OCI-M1 (cell line): ENCODE measurements around the gene IL15RA.
"Not testable (repeated sequence)": the region's sequence is repeated elsewhere in the genome, so short reads cannot be mapped to it uniquely, and the experiment has no call there.

Experiments
- DNase-seq: peaks from one replicate; lab custom pipeline; 2025; lab: John Stamatoyannopoulos, UW

IL15RA gene

GRCh38 chr10:5951167-5951711, 26.1 kb downstream of the IL15RA start:
- peak; percentile 70 for DNase-seq

DNA sequence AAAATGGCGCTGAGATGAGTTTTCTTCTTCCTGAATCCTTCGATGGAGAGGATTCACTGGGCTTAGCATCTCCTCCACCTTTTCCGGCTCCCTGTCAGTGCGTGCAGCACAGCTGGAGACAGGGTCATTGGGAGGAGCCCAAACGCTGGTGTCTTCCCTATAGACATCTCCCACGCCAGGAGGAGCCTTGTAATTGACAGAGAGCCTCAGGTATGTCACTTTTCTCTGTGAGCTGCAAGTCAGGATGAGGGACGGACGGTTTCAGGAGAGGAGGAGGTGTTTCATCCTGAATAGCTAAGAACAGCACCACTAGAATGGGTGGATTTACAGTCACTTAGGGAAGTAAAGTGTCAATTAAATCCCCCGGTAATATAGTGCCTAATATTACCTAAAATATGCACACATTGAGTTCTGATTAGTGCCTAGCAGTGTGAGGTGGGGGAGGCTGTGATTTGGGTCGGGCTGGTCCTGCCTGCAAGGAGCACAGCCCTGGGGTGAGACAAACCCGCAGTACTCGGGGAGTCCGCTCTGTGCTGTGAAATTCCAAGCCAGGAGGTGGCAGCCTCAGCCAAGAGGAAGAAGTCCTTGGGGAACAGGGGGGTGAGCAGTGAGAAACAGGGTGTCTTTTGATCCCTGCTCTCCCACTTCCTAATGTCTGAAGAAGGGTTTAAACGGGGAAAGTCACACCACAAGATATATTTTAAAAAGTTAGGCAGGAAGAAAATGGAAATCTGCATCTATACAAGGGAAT, 28.2 kb downstream of the IL15RA start:
- DNase-seq = peak; percentile 61

GRCh38 chr10:5948208-5948585, 29.1 kb downstream of the IL15RA start:
- no peak for DNase-seq

GRCh38 chr10:5947471-5948207, 29.7 kb downstream of the IL15RA start:
- peak; percentile 45 for DNase-seq

DNA sequence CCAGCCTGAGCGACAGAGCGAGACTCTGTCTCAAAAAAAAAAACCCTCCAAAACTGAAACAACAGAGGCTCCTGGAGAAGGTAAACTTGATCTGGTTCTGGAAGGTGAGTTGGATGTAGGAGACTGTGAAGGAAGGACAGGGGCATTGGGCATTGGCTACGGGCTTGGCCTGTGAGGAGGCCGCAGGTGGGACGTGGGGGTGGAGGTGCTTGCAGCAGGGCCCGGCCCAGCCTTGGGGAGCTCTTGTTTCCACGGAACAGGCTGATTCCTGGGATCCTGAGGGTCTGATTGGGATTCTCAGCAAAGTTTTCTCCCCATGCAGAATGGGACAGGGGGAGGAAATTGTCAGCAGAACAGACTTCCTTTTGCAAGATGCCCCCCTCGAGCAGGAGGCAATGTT, 30.6 kb downstream of the IL15RA start:
- DNase-seq = no peak

GRCh38 chr10:5946419-5946775, 30.9 kb downstream of the IL15RA start:
- DNase-seq = not testable (repeated sequence)

GRCh38 chr10:5945561-5946418, 31.6 kb downstream of the IL15RA start:
- no peak for DNase-seq

DNA sequence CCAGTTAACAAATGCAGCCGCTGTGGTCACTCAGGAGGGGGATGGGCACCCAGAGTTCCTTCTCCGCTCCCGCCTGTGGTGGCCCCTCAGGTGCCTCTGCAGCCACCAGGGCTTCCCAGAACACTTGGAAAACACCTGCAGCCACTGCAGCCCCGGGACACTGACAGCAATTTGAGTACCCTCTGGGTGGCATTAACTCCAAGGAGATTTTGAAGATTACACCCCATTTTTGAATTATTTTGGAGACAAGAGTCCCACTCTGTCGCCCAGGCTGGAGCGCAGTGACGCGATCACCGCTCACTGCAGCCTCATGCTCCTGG, 32.2 kb downstream of the IL15RA start:
- no peak for DNase-seq

DNA sequence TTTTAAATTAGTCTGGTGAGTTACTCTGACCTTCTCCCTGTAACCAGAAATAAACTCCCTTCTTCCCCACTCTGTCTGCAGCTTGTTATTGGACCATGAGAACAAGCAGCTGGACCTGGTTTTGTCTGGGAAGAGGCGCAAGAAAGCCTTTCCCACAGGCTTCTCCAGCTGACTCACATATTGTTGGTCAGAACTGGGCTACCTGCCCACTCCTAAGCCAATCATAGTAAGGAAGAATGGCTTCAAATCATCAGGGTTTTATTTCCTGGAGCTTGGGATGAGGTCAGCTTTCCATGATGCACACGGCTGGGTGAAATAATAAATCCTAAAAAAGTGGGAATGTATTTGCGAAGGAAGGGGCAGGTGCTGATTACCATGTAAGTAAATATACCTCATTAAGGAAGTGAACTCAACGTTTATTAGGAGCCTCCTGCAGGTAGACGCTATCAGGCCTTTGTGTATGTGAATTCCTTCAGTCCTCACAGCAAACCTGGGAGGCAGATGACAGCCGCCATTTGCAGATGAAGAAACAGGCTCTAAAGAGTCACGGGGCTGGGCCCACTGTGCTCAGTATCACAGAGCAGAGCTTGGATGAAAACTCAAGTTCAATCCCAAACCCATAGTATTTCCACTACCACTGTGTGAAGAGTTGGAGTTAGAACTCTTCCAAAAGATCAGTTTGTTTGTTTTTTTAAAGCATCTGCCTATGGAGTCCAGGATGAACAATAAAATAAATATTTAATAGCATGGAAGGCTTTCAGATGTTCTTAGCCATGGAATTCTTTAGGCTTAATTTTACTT, 32.8 kb downstream of the IL15RA start:
- no peak for DNase-seq

DNA sequence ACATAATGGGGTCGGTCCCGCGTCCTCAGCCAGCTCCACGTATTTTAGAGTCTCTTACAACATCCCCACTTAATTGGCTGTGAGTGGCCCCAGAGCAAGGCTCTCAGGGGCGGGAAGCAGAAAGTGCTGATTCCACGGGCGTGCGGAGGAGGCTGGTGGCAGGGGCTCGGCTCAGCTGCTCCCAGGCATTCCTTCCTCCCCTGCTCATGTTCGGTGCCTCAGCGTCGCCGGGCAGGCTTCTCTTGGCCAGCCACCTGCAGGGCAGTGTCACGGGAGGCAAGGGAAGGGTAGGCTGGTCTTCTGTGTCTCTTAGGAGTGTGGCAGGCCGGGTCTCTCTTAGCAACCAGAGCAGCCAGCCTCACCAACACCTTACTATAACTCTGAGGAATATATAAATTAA, 33.8 kb downstream of the IL15RA start:
- no peak for DNase-seq

DNA sequence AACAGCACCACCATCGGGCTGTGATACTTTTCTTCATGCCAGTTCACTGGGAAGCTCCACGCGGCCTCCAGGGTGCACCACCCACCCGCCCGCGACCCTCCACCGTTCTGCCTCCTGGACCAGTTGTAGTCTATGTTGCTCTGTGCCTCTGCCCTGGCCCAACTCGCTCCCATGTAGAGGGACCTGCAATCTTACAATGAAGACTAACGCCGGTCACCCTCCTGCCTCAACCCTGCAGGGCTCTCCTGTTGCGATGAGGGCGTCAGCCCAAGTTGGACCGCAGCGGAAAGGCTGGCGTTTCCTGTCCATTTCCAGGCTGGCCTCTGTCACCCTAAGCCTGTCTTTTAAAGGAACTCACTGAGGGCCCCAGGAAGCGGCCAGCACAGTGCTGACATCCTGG, 34.9 kb downstream of the IL15RA start:
- no peak for DNase-seq

DNA sequence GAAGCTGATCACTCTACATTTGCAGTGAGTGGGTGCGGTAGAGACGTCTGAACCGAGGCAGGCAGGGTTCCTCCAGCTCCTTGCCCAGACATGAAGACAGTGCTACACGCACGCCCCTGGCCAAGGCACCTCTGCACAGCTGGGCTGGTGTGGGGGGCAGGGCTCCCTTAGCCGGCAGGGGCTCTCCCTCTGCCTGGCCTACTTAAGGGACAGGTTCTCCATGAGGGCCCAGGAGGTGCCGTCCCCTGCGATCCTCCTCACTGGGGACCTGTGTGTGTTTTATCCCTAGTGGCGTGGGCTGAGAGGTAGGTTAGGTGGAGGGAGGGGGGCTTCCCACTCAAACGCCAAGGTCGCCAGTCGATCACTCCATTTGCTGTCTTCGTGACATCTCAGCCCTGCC, 35.3 kb downstream of the IL15RA start:
- DNase-seq = no peak

- DNase-seq = no peak
These were observed 35.8 kb downstream of the IL15RA start for GRCh38 chr10:5941579-5941978.

DNA sequence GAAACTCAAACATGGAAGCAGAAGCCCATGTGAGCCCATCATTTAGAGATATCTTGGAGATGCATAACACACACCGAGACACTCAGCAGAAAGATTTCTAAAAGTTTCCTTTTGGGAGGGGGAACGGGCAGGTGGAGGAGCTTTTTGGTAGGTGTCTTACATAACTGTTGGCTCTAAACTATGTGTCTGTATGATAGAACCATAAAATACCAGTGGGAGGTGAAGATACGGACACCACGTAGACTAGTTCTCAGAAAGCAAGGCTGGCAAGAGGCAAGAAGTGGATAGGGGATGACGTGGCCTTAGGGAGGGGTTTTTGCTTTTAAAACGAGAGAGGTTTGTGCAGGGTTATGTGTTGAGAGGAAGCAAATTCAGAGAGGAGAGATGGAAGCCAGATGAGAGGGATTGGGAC, 36.5 kb downstream of the IL15RA start:
- DNase-seq = peak; percentile 87

- DNase-seq = no peak
These were observed 39.1 kb downstream of the IL15RA start for GRCh38 chr10:5938291-5938690.

- DNase-seq = no peak
These were observed 40.3 kb downstream of the IL15RA start for GRCh38 chr10:5937016-5937415.

- no peak for DNase-seq
These were observed 41.7 kb downstream of the IL15RA start for GRCh38 chr10:5935628-5936027.

GRCh38 chr10:5933909-5934546, 43.3 kb downstream of the IL15RA start:
- DNase-seq = peak; percentile 86

DNA sequence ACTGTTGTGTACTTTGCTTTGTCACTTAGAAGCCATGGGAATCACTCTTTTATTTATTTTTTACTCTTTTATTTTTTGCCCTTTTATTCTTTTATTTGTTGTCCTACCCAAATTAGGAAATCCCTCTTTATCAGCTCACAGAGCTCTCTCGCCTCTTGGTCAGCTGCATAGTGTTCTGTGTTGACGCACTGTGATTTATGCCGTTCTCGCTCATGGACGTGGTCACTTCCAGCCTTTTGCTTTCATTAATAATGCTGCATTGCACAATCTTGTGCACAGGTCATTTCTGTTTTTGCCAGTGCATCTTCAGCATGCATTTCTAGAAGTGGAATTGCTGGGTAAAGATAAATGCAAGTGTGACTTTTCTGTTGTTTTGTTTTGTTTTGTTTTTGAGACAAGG, 45.0 kb downstream of the IL15RA start:
- DNase-seq = no peak

- DNase-seq = no peak
These were observed 47.1 kb downstream of the IL15RA start for GRCh38 chr10:5930272-5930671.

- DNase-seq = no peak
These were observed 47.9 kb downstream of the IL15RA start for GRCh38 chr10:5929442-5929841.
